SK-N-SH (cell line): ENCODE data around the gene ABLIM1. TPM values are rescaled to one million over a fixed set of nuclear protein-coding genes. Genes with fewer than 3 reads are reported as not detected.

Source experiments
- CTCF ChIA-PET: fragments of 300-600, 350-600 bp; formaldehyde crosslinking; extraction: SDS; loops from one replicate; lab custom pipeline; 2021; lab: Yijun Ruan, JAX
- POLR2A ChIA-PET: fragments of 350-600 bp; sonication (Branson Sonifier 250); formaldehyde crosslinking; extraction: SDS; loops from one replicate; lab custom pipeline; 2020; ENCODE audit warnings: antibody characterized with exemption, inconsistent platforms; lab: Yijun Ruan, JAX
- DNase-seq: peaks from one replicate; pipeline ENCODE4 v3.0.0; 2012
- H2AFZ ChIP-seq: fragments of 200-600 bp; sonication (generic); 2 replicates; pipeline ENCODE4 v1.8.1; 2016; ENCODE audit warnings: antibody characterized with exemption, mild to moderate bottlenecking, low read depth
- H3F3A ChIP-seq: fragments of 200-600 bp; sonication (generic); replicated peaks from 2 replicates; pipeline ENCODE3; 2016; ENCODE audit warnings: antibody characterized with exemption, mild to moderate bottlenecking; ENCODE audit not compliant: insufficient read depth
- H3K27ac ChIP-seq, 2 experiments: fragments of 200-500 bp in 1 of 2; fragments of 200-600 bp in 1 of 2; sonication (Bioruptor generic) in 1 of 2; sonication (generic), shearing (Covaris generic) in 1 of 2; 2 replicates each; pipeline versions ENCODE4 v1.5.1 to v1.6.1; 2014 to 2016; ENCODE audit warnings: low read depth in 2 of 2, inconsistent platforms in 1 of 2, low read length in 1 of 2, mild to moderate bottlenecking in 1 of 2, mixed read lengths in 1 of 2
- H3K27me3 ChIP-seq: fragments of 200-600 bp; sonication (generic), shearing (Covaris generic); 2 replicates; pipeline ENCODE4 v1.6.1; 2016; ENCODE audit warnings: mixed run types; ENCODE audit not compliant: insufficient read depth
- H3K36me3 ChIP-seq, 2 experiments: fragments of 200-500 bp in 1 of 2; fragments of 200-600 bp in 1 of 2; sonication (Bioruptor generic) in 1 of 2; sonication (generic) in 1 of 2; replicated peaks in 1 of 2; 2 replicates each; pipeline versions ENCODE3 to v1.5.1; 2014 to 2016; ENCODE audit warnings: low read length in 1 of 2, mild to moderate bottlenecking in 1 of 2; ENCODE audit not compliant: insufficient read depth in 2 of 2, control insufficient read depth in 1 of 2
- H3K4me1 ChIP-seq, 2 experiments: fragments of 200-500 bp in 1 of 2; fragments of 200-600 bp in 1 of 2; sonication (Bioruptor generic) in 1 of 2; sonication (generic), shearing (Covaris generic) in 1 of 2; 2 replicates each; pipeline versions ENCODE4 v1.5.1 to v1.6.1; 2014 to 2016; ENCODE audit warnings: low read depth in 1 of 2, low read length in 1 of 2, mixed run types in 1 of 2; ENCODE audit not compliant: insufficient read depth in 2 of 2, control insufficient read depth in 1 of 2
- H3K4me2 ChIP-seq: fragments of 200-600 bp; sonication (generic), shearing (Covaris generic); 2 replicates; pipeline ENCODE4 v1.6.1; 2017; ENCODE audit warnings: mixed run types
- H3K4me3 ChIP-seq, 2 experiments: fragments of 200-500 bp in 1 of 2; fragments of 200-600 bp in 1 of 2; sonication (Bioruptor generic) in 1 of 2; sonication (generic), shearing (Covaris generic) in 1 of 2; 2 replicates each; pipeline versions ENCODE4 v1.5.1 to v1.8.1; 2014 to 2016; ENCODE audit warnings: low read depth in 2 of 2, inconsistent platforms in 1 of 2, low read length in 1 of 2, mild to moderate bottlenecking in 1 of 2, mixed read lengths in 1 of 2, moderate library complexity in 1 of 2
- H3K79me2 ChIP-seq: fragments of 200-600 bp; sonication (generic); 2 replicates; pipeline ENCODE4 v1.8.1; 2017; ENCODE audit warnings: mild to moderate bottlenecking; ENCODE audit not compliant: insufficient read depth
- H3K9ac ChIP-seq: fragments of 200-600 bp; sonication (generic); 2 replicates; pipeline ENCODE4 v1.6.1; 2017; ENCODE audit warnings: mixed run types
- H3K9me2 ChIP-seq: fragments of 200-600 bp; sonication (generic); 2 replicates; pipeline ENCODE4 v1.6.1; 2017; ENCODE audit warnings: mixed run types
- H3K9me3 ChIP-seq: fragments of 200-600 bp; sonication (generic); 2 replicates; pipeline ENCODE4 v1.6.1; 2017; ENCODE audit warnings: mixed run types, mild to moderate bottlenecking, moderate library complexity
- H4K20me1 ChIP-seq: fragments of 200-600 bp; sonication (generic); 2 replicates; pipeline ENCODE4 v1.6.1; 2017; ENCODE audit warnings: mild to moderate bottlenecking, mixed run types; ENCODE audit not compliant: insufficient read depth
- CHD2 ChIP-seq: fragments of 150-350 bp; IDR thresholded peaks from 2 replicates; pipeline ENCODE4 v1.6.1; 2018; ENCODE audit warnings: low read length; ENCODE audit not compliant: partially characterized antibody
- ELF1 ChIP-seq: IDR thresholded peaks from 2 replicates; pipeline ENCODE4 v1.4.0; 2012
- EZH2phosphoT487 ChIP-seq: fragments of 200-600 bp; sonication (generic); IDR thresholded peaks from 2 replicates; pipeline ENCODE4 v1.6.1; 2017; ENCODE audit warnings: low read depth, mixed run types, mild to moderate bottlenecking, antibody characterized with exemption, moderate library complexity, borderline replicate concordance
- FOSL2 ChIP-seq: IDR thresholded peaks from 2 replicates; pipeline ENCODE4 v1.4.0; 2012; ENCODE audit warnings: low read depth, mild to moderate bottlenecking, moderate library complexity, borderline replicate concordance
- FOXJ3 ChIP-seq: sonication (generic); formaldehyde crosslinking; IDR thresholded peaks from 2 replicates; pipeline ENCODE4 v1.5.1; 2020; ENCODE audit warnings: mild to moderate bottlenecking, missing genetic modification reagents
- GABPA ChIP-seq: IDR thresholded peaks from 2 replicates; pipeline ENCODE4 v1.4.0; 2012; ENCODE audit warnings: low read depth, mild to moderate bottlenecking
- JUND ChIP-seq: IDR thresholded peaks from 2 replicates; pipeline ENCODE4 v1.4.0; 2012
- RCOR1 ChIP-seq: fragments of 150-350 bp; IDR thresholded peaks from 2 replicates; pipeline ENCODE4 v1.6.1; 2017; ENCODE audit warnings: antibody characterized with exemption, low read length
- WGBS: methylation state at CpG from one replicate; pipeline ENCODE4 v1.1.6; 2017; ENCODE audit warnings: low lambda C conversion rate; 5-methylcytosine and 5-hydroxymethylcytosine counted together
- polyA plus RNA-seq, 3 experiments: library from polyadenylated mRNA; depleted of rRNA; stranded (reverse); fragments of >200 nt; gene quantifications; 2 replicates each; pipeline ENCODE4 v1.2.3, GENCODE V29; 2012
- TF ChIP-seq, protein P1 (sequence below): fragments of 150-350 bp; IDR thresholded peaks from 2 replicates; pipeline ENCODE4 v1.6.1; 2016; ENCODE audit warnings: mild to moderate bottlenecking, low read depth, low read length
- TF ChIP-seq, protein P2 (sequence below): IDR thresholded peaks from 2 replicates; pipeline ENCODE4; 2012
- TF ChIP-seq, protein P3 (sequence below): IDR thresholded peaks from 2 replicates; pipeline ENCODE4 v1.4.0; 2012; ENCODE audit warnings: low read depth, borderline replicate concordance

ABLIM1 gene
- polyA plus RNA-seq, 1 of the 3 experiments (the other 2 are of a cell fraction) = 16.1 TPM

DNA sequence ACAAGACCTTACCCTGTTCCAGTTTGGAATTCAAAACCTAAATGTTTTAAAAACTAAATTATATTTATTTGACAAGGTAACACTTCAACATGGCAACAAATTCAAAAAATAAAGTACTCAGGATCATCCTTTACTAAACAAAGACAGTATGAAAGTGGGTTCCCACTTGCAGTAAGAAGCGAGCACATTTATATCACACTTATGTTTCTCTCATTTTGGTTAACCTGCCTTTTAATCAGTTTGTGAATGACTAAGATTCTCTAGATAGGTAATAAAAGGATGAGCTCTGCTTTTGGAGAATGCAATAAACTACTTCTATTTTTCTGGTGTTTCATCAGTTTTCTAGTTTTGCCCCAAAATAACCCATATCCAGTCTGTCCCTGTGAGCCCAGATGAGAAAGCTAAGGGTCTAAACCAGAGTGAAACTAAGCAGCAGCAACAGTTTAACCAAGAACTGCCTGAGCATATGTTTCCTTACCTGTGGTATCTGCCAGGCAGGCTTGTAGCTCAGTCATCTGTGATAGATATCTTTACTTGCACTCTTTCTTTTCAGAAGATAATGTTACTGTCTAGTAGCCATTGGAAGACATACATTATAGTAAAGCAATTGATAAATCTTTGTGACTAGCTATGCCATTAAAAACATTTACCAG, 64.1 kb downstream of the ABLIM1 start:
- Histone ChIP-seq H3K9me3 (no peaks in the 10 kb centered on the region), H3K9ac (no peak overlapping the region), H4K20me1 (no peaks in the 10 kb centered on the region), H3K27ac (no peak overlapping the region), H3K9me2 (no peaks in the 10 kb centered on the region), H3K79me2 (no peaks in the 10 kb centered on the region), H3K4me3 (no peak overlapping the region), H3K27me3 (no peaks in the 10 kb centered on the region), H3K36me3 (no peaks in the 10 kb centered on the region)
- CTCF ChIA-PET = no interaction called here
- no peak for DNase-seq
- TF ChIP-seq ELF1 (no peak), JUND (no peak)
- TF ChIP-seq, protein P1, sequence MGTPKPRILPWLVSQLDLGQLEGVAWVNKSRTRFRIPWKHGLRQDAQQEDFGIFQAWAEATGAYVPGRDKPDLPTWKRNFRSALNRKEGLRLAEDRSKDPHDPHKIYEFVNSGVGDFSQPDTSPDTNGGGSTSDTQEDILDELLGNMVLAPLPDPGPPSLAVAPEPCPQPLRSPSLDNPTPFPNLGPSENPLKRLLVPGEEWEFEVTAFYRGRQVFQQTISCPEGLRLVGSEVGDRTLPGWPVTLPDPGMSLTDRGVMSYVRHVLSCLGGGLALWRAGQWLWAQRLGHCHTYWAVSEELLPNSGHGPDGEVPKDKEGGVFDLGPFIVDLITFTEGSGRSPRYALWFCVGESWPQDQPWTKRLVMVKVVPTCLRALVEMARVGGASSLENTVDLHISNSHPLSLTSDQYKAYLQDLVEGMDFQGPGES = no peak
- TF ChIP-seq, all 33 proteins: peak for 0
- POLR2A ChIA-PET = no interaction called here
- no peaks in the 10 kb centered on the region for H3K4me1 ChIP-seq
- H3F3A ChIP-seq = no peaks in the 10 kb centered on the region
- H2AFZ ChIP-seq = no peak overlapping the region
- no peak overlapping the region for H3K4me2 ChIP-seq
- WGBS = 93% methylated on average over 1 of the region's 1 CpG

DNA sequence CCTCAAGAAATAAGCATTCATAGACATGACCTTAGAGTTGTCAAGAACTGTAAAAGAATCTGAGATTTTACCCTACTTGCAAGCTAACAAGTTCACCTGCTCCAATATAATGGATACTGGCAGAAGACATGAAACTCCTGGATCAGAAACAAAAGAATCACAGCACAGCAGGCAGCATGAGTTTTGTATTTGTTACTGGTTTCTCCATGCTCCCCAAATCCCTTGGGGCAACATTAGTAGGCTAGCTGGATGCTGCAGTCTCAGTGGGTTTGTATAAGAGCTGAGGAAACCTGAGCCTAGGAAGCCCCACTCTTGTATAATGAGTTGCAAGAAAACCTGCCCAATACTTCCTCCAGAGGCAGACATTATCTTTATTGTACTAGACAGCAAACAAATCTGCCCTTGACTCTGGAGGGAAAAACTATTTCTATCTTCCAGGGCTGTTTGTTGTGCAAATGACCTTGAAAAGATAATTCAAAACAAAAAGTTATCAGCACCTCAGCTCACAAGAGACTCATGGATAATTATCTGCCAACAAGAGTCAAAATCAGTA, 64.8 kb downstream of the ABLIM1 start:
- Histone ChIP-seq H3K9ac (no peak overlapping the region), H3K27me3 (no peaks in the 10 kb centered on the region), H3K4me3 (no peak overlapping the region), H3K9me2 (no peaks in the 10 kb centered on the region), H3F3A (no peaks in the 10 kb centered on the region), H3K27ac (no peak overlapping the region), H3K4me1 (no peaks in the 10 kb centered on the region), H3K4me2 (no peak overlapping the region), H3K36me3 (no peaks in the 10 kb centered on the region), H4K20me1 (no peaks in the 10 kb centered on the region), H3K9me3 (no peaks in the 10 kb centered on the region), H2AFZ (no peak overlapping the region), H3K79me2 (no peaks in the 10 kb centered on the region)
- no peak for TF ChIP-seq EZH2phosphoT487
- TF ChIP-seq, protein P2, sequence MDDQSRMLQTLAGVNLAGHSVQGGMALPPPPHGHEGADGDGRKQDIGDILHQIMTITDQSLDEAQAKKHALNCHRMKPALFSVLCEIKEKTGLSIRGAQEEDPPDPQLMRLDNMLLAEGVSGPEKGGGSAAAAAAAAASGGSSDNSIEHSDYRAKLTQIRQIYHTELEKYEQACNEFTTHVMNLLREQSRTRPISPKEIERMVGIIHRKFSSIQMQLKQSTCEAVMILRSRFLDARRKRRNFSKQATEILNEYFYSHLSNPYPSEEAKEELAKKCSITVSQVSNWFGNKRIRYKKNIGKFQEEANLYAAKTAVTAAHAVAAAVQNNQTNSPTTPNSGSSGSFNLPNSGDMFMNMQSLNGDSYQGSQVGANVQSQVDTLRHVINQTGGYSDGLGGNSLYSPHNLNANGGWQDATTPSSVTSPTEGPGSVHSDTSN = no peak
- no peak for TF ChIP-seq RCOR1
- TF ChIP-seq ELF1 = no peak
- TF ChIP-seq, protein P3, sequence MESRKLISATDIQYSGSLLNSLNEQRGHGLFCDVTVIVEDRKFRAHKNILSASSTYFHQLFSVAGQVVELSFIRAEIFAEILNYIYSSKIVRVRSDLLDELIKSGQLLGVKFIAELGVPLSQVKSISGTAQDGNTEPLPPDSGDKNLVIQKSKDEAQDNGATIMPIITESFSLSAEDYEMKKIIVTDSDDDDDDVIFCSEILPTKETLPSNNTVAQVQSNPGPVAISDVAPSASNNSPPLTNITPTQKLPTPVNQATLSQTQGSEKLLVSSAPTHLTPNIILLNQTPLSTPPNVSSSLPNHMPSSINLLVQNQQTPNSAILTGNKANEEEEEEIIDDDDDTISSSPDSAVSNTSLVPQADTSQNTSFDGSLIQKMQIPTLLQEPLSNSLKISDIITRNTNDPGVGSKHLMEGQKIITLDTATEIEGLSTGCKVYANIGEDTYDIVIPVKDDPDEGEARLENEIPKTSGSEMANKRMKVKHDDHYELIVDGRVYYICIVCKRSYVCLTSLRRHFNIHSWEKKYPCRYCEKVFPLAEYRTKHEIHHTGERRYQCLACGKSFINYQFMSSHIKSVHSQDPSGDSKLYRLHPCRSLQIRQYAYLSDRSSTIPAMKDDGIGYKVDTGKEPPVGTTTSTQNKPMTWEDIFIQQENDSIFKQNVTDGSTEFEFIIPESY = no peak
- no peak for TF ChIP-seq GABPA
- no peak for TF ChIP-seq CHD2
- no peak for TF ChIP-seq FOXJ3
- no peak for TF ChIP-seq FOSL2
- no peak for DNase-seq
- ChIA-PET CTCF (no interaction called here), POLR2A (no interaction called here)
